A549 (cell line): ENCODE data around the gene MT1A.

Experiments
- CHD2 ChIP-seq: fragments of 150-350 bp; IDR thresholded peaks from 2 replicates; pipeline ENCODE4 v1.6.1; 2014; ENCODE audit warnings: low read length; ENCODE audit not compliant: partially characterized antibody
- CTCF ChIP-seq: fragments of >200 bp; sonication (Bioruptor Twin); formaldehyde crosslinking; IDR thresholded peaks from 3 replicates; pipeline ENCODE4 v1.5.1; 2016
- E2F6 ChIP-seq: IDR thresholded peaks from 2 replicates; pipeline ENCODE4 v1.6.1; 2012; ENCODE audit warnings: low read depth, borderline replicate concordance
- EP300 ChIP-seq, 2 experiments: fragments of >200 bp; sonication (Bioruptor Twin); formaldehyde crosslinking; IDR thresholded peaks; 2 replicates in 1 of 2; 3 replicates in 1 of 2; pipeline ENCODE4 v1.6.1; 2016 to 2017
- HMGXB4 ChIP-seq: fragments of 250-450 bp; sonication (Bioruptor Pico); IDR thresholded peaks from 2 replicates; pipeline ENCODE4 v1.5.0; 2021; ENCODE audit warnings: mild to moderate bottlenecking, moderate library complexity, borderline replicate concordance
- HOXA7 ChIP-seq: fragments of 250-450 bp; sonication (Bioruptor Pico); IDR thresholded peaks from 2 replicates; pipeline ENCODE4 v1.5.0; 2020; ENCODE audit warnings: mild to moderate bottlenecking, moderate library complexity
- NR3C1 ChIP-seq: fragments of >200 bp; sonication (Bioruptor Twin); formaldehyde crosslinking; IDR thresholded peaks from 3 replicates; pipeline ENCODE4 v1.6.1; 2017
- POLR2A ChIP-seq: IDR thresholded peaks from 2 replicates; pipeline ENCODE4 v1.6.1; 2012; ENCODE audit warnings: mild to moderate bottlenecking, low read length
- RAD21 ChIP-seq, 2 experiments: fragments of >200 bp in 1 of 2; sonication (Bioruptor Twin) in 1 of 2; formaldehyde crosslinking in 1 of 2; IDR thresholded peaks in 1 of 2; conservative IDR thresholded peaks in 1 of 2; 2 replicates in 1 of 2; 3 replicates in 1 of 2; pipeline ENCODE4 v1.6.1; 2012 to 2018; ENCODE audit warnings: inconsistent platforms in 1 of 2
- REST ChIP-seq: fragments of 200-600 bp; sonication (generic); IDR thresholded peaks from 2 replicates; pipeline ENCODE4 v1.6.1; 2016; ENCODE audit warnings: antibody characterized with exemption, mild to moderate bottlenecking, moderate library complexity
- RFX5 ChIP-seq: fragments of 450-650 bp; IDR thresholded peaks from 2 replicates; pipeline ENCODE4 v1.7.1; 2014; ENCODE audit warnings: antibody characterized with exemption, mild to moderate bottlenecking, moderate library complexity
- RNF2 ChIP-seq: fragments of 200-600 bp; sonication (generic); IDR thresholded peaks from 2 replicates; pipeline ENCODE4 v1.6.1; 2016; ENCODE audit warnings: low read depth, mild to moderate bottlenecking, antibody characterized with exemption, moderate library complexity, borderline replicate concordance
- SREBF2 ChIP-seq: fragments of 450-650 bp; IDR thresholded peaks from 2 replicates; pipeline ENCODE4 v1.6.1; 2014; ENCODE audit warnings: mild to moderate bottlenecking, moderate library complexity

GRCh38 chr16:56682703-56683397 lies 44.4 kb downstream of the MT1A start:
- no peak for TF ChIP-seq CHD2
- TF ChIP-seq NR3C1: no peak
- TF ChIP-seq SREBF2: no peak
- TF ChIP-seq POLR2A: no peak
- no peak for TF ChIP-seq RNF2
- no peak for TF ChIP-seq CTCF
- TF ChIP-seq REST: no peak
- TF ChIP-seq HMGXB4 (CRISPR knock-in tag): no peak
- no peak for TF ChIP-seq EP300 (IDR thresholded peaks at IDR 0.05)
- TF ChIP-seq RFX5: no peak
- TF ChIP-seq E2F6: no peak
- TF ChIP-seq HOXA7 (CRISPR knock-in tag): no peak
- TF ChIP-seq RAD21 (conservative IDR thresholded peaks at IDR 0.05 in 1 of 2, IDR thresholded peaks at IDR 0.05 in 1 of 2): no peak
